ENCODE measurements around the gene MTERF1.

DNA sequence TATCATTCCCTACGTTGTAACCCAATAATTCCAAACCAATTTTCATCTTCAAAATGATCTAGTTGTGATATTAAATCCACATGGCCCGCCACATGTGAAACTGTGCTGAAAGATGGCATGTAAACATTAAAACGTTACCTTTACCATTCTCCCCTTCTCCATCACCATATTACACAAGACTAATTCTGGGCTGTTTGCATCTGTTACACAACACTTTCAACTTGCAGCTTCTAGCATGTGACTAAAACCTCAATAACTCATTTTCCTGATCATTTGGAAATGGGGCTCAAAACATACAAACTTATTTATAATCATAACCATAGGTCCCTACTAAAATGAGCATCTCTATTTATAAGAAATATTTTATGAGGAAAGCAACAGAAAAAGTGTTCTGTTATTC is 4.7 kb downstream of the MTERF1 start:
- TF ChIP-seq, protein P1, sequence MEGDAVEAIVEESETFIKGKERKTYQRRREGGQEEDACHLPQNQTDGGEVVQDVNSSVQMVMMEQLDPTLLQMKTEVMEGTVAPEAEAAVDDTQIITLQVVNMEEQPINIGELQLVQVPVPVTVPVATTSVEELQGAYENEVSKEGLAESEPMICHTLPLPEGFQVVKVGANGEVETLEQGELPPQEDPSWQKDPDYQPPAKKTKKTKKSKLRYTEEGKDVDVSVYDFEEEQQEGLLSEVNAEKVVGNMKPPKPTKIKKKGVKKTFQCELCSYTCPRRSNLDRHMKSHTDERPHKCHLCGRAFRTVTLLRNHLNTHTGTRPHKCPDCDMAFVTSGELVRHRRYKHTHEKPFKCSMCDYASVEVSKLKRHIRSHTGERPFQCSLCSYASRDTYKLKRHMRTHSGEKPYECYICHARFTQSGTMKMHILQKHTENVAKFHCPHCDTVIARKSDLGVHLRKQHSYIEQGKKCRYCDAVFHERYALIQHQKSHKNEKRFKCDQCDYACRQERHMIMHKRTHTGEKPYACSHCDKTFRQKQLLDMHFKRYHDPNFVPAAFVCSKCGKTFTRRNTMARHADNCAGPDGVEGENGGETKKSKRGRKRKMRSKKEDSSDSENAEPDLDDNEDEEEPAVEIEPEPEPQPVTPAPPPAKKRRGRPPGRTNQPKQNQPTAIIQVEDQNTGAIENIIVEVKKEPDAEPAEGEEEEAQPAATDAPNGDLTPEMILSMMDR (IDR thresholded peaks at IDR 0.05) = no peak
- no peak for TF ChIP-seq POLR2AphosphoS5 (IDR thresholded peaks at IDR 0.05; ENCODE audit: insufficient read depth in 1 of 2, low read depth in 1 of 2)

All from vagina (tissue), 2 donors.